ENCODE measurements around the gene BTBD1. TPM values are rescaled to one million over a fixed set of nuclear protein-coding genes. Genes with fewer than 3 reads are reported as not detected.
"Not testable (repeated sequence)": the region's sequence is repeated elsewhere in the genome, so short reads cannot be mapped to it uniquely, and the experiment has no call there.

BTBD1 gene
- total RNA-seq, 1 experiment from 2014 or later: 147 TPM

DNA sequence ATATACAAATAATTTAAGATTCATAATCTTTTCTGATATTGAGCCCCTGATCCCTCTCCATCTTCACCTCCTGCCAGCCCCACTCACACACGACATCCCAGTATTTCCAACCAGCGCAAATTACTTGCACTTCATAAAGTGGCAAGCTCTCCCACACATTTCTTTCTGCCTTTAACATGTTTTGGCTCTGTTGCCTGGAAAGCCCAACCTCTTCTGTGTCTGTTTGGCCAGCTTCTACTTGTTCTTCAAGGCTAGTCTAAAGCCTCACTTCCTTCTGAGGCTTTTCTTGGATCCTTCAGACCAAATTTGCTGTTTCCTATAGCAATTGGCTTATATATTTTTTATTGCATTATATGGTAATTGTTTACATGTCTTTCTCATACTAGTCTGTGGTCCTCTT, 35.3 kb upstream of the BTBD1 start:
- in situ Hi-C loops (cut with HindIII; ENCODE audit: low pct_unique_long_range_greater_than_20kb, low sequenced_read_pairs): no loop called here
- DNase-seq (ENCODE audit: low read depth, low spot score): no peak

DNA sequence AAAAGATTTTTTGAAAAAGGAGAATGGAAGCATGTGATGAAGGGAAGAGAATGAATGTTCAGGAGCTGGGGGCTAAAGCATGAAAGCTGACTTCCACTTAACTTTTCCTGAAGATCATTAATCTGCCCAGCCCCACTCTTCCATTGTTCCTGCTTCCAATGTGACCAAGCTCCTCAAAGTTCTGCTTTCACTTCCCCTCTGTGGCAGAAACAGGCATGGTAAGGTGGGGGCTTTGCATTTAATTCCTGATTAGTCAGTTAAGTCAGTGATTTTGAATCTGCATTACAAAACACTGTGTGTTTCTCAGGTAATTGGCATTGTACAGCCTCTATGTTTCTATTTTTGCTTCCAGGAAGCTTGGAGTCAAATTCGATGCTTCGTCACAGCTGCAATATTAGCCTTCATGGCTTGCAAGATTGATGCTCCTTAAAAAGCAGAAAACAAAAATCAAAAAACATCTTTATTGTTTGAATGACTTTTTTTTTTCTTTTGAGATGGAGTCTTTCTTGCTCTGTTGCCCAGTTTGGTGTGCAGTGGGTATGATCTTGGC, 33.1 kb upstream of the BTBD1 start:
- no peak for DNase-seq (ENCODE audit: low read depth, low spot score)
- in situ Hi-C loops (cut with HindIII; ENCODE audit: low pct_unique_long_range_greater_than_20kb, low sequenced_read_pairs): no loop called here

DNA sequence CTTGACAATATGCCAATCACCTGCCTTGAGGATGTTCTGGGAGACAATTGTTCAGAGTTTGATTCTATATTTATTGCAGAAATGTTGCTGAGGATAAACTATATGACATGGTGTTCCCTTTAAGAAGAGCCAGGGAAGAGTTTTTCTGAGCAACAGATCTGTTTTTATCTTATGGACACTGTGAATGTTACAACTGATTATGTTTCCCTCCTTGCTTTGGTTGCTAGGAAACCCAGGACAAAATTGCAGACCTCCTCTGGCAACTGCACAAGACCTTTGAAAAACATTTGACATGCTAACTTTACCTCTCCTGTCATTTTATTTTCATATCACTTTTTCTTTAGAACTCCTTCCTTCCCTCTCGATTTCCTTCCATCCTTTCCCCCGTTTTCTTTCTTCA, 32.2 kb upstream of the BTBD1 start:
- in situ Hi-C loops (cut with HindIII; ENCODE audit: low pct_unique_long_range_greater_than_20kb, low sequenced_read_pairs): no loop called here
- no peak for DNase-seq (ENCODE audit: low read depth, low spot score)

DNA sequence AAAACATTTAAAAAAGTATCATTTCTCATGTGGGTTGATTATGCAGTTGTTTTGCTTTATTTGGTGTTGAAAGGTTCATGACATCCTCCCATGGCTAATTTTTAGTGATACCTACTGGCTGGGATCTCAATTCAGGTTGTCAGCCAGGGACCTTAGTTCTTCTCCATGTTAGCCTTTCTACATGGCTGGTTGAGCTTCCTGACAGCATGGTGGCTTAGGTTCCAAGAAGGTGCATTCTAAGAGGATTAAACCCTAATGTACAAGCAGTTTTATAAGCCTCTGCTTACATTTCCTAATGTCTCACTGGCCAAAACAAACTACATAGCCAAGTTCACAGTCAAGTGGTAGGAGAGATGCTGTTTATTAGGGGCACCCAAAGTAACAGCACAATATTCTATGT, 31.0 kb upstream of the BTBD1 start:
- in situ Hi-C loops (cut with HindIII; ENCODE audit: low pct_unique_long_range_greater_than_20kb, low sequenced_read_pairs): no loop called here

DNA sequence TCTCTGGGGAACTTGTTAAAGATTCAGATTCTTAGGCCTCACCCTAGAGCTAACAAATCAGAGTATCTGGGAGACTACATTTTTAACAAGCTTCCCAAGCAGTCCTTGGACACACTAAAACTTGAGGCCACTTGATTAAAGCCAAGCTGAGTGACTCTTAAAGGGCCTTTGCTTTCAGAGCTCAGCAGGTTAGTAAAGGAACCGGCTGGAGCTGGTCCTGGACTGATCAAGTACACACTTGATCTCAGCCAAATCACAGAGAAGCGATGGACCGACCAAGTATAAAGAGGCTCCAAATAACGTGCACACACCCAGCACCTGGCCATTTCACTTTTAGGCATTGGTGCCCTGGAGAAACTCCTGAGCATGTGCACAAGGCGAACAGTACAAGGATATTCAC, 27.5 kb upstream of the BTBD1 start:
- in situ Hi-C loops (cut with HindIII; ENCODE audit: low pct_unique_long_range_greater_than_20kb, low sequenced_read_pairs): no loop called here
- DNase-seq (ENCODE audit: low read depth, low spot score): no peak

More for the DNA sequence above, 31.0 kb upstream of the BTBD1 start:
- no peak for DNase-seq (ENCODE audit: low read depth, low spot score)

DNA sequence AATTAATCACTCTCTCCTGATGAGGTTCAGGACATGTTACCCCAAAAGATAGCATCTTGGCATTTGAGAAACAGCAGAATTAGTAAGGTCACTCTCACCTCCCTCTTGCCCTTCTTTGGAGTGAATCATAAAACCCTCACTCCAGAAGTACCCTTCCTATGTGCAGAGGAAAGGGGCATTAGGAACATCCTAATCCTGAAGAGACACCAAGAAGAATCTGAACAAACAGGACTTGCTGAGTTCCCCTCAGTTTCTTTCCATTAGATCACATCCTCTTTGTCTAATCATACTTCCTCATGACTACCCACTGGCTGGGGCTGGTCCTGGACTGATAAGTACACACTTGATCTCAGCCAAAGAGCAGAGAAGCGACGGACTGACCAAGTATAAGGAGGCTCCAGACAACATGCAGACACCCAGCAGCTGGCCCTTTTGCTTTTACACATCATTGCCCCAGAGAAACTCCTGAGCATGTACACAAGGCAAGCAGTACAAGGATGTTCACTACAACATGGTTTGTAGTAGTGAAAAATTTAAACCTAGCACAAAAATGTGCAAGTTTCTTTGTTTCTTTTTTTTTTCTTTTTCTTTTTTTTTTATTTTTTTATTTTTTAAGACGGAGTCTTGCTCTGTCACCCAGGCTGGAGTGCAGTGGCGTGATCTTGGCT, 25.4 kb upstream of the BTBD1 start:
- peak; percentile 6 for DNase-seq (ENCODE audit: low read depth, low spot score)
- in situ Hi-C loops (cut with HindIII; ENCODE audit: low pct_unique_long_range_greater_than_20kb, low sequenced_read_pairs): no loop called here

DNA sequence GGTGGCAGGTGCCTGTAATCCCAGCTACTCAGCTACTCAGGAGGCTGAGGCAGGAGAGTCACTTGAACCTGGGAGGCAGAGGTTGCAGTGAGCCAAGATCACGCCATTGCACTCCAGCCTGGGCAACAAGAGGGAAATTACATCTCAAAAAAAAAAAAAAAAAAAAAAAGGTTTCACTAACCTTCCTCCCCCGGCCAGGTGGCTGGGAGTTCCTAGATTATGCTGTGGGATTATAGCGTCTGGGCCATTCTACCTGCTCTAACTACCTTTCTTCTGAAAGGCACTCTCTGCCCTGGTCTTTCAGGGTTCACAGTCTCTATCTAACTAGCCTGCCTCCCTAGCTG, 24.9 kb upstream of the BTBD1 start:
- DNase-seq (ENCODE audit: low read depth, low spot score); in situ Hi-C loops (cut with HindIII; ENCODE audit: low pct_unique_long_range_greater_than_20kb, low sequenced_read_pairs): not testable (repeated sequence)

DNA sequence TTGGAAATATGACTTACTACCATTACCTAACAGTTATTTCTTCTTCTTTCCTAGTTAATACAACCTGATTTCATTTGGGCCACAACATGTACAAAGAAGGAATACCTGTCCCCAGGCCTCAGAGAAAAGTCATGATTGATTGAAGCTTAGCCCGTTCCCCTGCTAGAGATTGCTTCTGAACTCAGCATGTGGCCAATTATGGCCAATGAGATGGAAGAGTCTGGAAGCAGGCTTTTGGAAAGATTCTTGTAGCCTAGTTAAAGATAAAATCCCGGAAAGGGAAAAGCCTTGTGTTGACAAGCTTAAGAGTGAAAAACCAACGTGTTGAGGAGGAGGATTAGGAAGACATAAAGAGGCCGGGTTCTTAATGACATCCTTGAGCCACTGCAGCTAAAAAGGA, 23.4 kb upstream of the BTBD1 start:
- in situ Hi-C loops (cut with HindIII; ENCODE audit: low pct_unique_long_range_greater_than_20kb, low sequenced_read_pairs): no loop called here
- no peak for DNase-seq (ENCODE audit: low read depth, low spot score)

DNA sequence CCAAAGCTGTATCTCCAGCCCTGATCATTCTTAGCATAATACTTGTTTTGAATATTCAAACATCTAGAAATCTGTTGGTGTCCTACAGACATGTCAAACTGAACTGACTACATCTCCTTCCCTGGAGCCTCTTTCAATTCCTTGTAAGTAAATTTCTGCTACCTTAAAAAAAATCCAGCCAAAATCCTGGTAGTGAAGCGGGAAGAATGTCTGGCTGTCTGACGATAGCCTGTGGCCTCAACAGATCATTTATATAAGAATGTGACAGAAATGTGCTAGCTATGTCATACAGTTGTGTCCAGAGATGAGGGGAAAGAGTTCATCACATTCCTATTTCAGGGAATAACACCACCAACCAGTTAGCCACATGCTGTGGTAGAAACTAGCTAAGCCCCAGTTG, 21.8 kb upstream of the BTBD1 start:
- DNase-seq (ENCODE audit: low read depth, low spot score): no peak
- in situ Hi-C loops (cut with HindIII; ENCODE audit: low pct_unique_long_range_greater_than_20kb, low sequenced_read_pairs): no loop called here

DNA sequence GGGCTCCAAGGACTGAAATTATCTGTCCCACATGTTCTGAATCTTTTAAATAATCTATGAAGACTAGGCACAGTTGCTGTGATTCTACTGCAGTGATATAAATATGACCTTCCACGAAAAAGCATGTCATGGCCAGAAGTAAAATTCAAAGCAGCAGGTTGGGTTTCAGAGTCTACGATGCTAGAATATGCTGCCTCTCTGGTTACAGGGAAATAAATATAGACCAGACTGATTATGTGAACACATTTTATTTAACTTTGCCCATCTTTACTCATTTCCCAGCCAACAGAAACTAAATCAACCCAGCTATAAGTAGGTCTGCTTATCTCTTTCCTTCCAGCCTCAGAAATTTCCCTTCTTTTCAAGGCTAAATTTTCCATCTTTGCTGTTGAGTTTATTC, 20.5 kb upstream of the BTBD1 start:
- DNase-seq (ENCODE audit: low read depth, low spot score): no peak

DNA sequence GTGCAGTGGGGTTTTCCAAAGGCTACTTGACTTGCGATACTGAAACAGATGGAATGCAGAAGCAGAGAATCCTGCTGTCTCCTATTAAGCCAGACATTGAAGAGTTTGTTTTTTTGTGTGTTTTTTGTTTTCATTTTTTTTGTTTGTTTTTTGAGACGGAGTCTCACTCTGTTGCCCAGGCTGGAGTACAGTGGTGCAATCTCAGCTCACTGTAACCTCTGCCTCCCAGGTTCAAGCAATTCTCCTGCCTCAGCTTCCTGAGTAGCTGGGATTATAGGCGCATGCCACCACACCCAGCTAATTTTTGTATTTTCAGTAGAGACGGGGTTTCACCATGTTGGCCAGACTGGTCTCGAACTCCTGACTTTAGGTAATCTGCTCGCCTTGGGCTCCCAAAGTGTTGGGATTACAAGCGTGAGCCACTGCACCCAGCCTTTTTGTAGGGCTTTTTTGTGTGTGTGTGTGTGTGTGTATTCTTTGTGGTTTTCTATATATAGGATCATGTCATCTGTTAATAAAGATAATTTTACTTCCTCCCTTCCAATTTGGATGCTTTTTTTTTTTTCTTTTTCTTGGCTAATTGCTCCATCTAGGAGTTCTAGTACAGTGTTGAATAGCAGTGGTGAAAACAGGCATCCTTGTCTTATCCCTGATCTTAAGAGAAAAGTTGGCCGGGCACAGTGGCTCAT, 19.0 kb upstream of the BTBD1 start:
- in situ Hi-C loops (cut with HindIII; ENCODE audit: low pct_unique_long_range_greater_than_20kb, low sequenced_read_pairs): not testable (repeated sequence)

More for the DNA sequence above, 20.5 kb upstream of the BTBD1 start:
- in situ Hi-C loops (cut with HindIII; ENCODE audit: low pct_unique_long_range_greater_than_20kb, low sequenced_read_pairs): no loop called here

DNA sequence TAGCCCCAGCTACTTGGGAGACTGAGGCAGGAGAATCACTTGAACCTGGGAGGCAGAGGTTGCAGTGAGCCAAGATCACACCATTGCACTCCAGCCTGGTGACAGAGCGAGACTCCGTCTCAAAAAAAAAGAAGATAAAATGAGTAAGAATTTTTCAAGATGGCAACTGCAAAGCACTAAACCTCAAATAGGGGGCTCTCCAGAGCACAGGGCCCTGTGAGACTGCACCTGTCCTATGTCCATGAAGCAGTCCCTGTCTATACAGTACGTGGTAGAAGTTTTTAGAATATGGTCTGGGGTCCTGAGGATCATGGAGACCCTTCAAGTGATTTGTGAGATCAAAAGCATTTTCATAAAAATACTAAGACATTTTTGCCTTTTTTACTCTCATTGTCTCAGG, 18.4 kb upstream of the BTBD1 start:
- DNase-seq (ENCODE audit: low read depth, low spot score); in situ Hi-C loops (cut with HindIII; ENCODE audit: low pct_unique_long_range_greater_than_20kb, low sequenced_read_pairs): not testable (repeated sequence)

More for the DNA sequence above, 19.0 kb upstream of the BTBD1 start:
- not testable (repeated sequence) for DNase-seq (ENCODE audit: low read depth, low spot score)

DNA sequence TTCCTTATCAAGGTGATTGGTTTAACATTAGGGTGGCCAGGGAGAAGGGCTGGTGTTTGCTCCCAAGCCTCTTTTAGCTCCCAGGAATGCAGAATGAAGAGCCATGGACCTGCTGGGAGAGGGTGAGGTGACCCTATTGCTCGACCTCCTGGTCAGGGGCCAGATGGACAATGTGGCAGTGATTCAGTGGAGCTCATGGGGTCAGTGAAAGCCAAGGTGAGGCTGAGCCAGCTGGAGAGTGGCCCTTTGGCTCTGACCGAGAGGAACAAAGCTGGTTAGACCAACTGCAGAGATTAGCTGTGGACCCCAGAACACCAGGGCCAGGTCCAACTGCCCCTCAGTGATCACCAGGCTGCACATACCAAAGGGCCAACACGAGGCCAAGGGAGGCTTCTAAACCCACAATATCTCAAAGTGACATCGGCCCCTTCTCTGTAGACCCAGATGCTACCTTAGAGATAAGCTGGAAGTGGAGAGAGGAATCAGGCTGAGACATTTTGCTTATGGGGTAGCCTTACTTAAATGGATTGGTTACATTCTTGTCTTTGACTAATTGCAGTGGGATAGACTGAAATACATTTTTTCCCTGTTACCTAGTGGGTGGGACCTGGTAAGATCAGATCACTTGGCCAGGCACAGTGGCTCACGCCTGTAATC, 15.8 kb upstream of the BTBD1 start:
- no peak for DNase-seq (ENCODE audit: low read depth, low spot score)
- in situ Hi-C loops (cut with HindIII; ENCODE audit: low pct_unique_long_range_greater_than_20kb, low sequenced_read_pairs): no loop called here

DNA sequence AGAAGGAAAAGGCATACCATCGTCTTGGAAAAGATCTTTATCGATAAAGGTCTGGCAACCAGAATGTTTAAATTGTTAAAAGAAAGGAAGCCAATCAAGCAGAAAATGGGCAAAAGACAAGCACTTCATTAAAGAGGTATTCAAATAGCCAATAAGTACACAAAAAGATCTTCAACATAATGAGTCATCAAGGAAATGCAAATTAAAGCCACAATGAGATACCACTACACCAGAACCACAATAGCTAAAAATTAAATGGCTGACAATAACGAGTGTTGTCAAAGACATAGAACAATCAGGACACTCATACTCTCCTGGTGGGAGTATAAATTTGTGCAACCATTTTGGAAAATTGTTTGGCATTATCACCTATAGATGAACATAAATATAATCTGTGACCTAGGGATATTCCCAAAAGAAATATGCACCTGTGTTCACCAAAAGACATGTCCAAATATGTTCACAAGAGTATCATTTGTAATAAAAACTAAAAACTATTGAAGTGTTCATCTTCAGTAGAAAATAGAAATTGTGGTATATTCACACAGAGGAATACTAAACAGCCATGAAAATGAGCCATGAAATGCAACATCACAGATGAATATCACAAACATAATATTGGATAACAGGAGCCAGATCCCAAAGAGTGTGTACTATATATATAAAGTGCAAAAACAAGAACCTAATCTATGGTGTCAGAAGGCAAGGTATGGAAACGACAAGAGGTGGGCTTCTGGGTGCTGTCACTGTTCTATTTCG, 14.4 kb upstream of the BTBD1 start:
- DNase-seq (ENCODE audit: low read depth, low spot score): no peak
- in situ Hi-C loops (cut with HindIII; ENCODE audit: low pct_unique_long_range_greater_than_20kb, low sequenced_read_pairs): no loop called here

DNA sequence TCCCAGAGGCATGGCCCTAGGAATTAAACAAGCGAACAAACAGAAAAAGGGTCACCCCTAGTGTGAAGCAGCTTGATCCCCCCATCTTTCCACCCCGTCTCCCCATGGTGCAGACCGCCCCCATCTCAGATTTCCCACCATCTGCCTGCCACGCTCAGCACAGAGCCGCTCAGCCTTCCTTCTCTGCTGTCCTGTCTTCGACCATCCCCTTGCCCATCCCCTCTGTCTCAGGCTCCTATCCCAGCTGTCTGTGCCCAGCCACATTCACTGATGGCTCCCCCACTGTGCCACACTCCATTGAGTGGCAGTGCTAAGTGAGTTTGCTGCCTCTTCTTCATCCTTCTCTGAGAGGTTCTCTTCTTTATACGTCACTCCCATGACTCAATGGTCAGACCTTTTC, 11.7 kb upstream of the BTBD1 start:
- DNase-seq (ENCODE audit: low read depth, low spot score): no peak
- in situ Hi-C loops (cut with HindIII; ENCODE audit: low pct_unique_long_range_greater_than_20kb, low sequenced_read_pairs): no loop called here

DNA sequence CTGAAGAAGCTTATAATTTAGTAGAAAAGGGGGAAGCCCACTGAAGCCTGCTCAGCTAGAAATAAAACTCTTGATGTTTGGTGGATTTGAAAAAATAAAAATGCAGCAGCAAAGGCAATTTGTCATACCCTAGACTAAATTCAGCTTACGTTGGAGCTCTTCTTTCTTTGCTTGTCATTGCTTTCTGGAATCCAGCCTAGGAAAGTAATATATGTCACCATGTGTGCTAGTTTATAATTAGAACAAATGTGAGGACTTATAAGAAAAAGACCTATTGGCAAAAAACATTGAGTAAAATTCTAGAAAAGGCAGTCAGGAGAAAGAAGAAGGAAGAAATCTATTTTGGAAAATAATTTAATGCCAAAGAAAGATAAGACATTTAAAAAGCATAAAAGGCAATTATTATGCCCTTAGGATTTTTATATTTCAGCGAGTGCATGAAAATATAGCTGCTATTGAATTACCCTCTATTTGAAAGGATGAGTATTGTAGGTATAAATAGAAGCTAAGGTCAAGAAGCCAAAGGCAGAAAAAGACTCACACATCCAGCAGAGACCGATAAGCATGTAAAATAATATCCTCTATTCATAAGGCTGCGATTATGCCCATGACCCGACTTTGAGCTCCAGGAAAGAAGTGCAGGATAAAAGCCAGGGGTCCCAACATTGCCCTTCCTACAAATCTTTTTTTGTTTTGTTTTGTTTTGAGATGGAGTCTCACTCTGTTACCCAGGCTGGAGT, 10.6 kb upstream of the BTBD1 start:
- no peak for DNase-seq (ENCODE audit: low read depth, low spot score)
- in situ Hi-C loops (cut with HindIII; ENCODE audit: low pct_unique_long_range_greater_than_20kb, low sequenced_read_pairs): no loop called here

DNA sequence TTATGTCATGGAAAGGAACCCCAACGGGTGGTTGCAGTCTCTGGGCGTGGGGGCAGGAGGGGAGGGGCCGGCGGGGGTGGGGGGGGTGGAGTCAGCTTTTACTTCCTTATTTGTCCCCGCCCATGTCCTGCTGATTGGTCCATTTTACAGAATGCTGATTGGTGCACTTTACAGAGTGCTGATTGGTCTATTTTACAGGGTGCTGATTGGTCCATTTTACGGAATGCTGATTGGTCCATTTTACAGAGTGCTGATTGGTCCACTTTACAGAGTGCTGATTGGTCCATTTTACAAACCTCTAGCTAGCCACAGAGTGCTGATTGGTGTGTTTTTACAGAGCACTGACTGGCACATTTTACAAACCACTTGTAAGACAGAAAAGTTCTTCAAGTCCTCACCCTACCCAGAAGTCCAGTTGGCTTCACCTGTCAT, 2.2 kb upstream of the BTBD1 start:
- in situ Hi-C loops (cut with HindIII; ENCODE audit: low pct_unique_long_range_greater_than_20kb, low sequenced_read_pairs): not testable (repeated sequence)

More for the DNA sequence above, 2.2 kb upstream of the BTBD1 start:
- DNase-seq (ENCODE audit: low read depth, low spot score): peak; percentile 53

Measured in SK-MEL-5 (cell line).